Testis (tissue), 3 donors: ENCODE data around the gene ERP27. TPM values are rescaled to one million over a fixed set of nuclear protein-coding genes. Genes with fewer than 3 reads are reported as not detected.

Source experiments
- DNase-seq: peaks from one replicate; pipeline ENCODE4 v3.0.0-alpha.2; 2019
- H3K27ac ChIP-seq, 2 donors: fragments of 200-600 bp; sonication (generic); one replicate each; pipeline ENCODE4 v1.5.1; 2019
- H3K27me3 ChIP-seq: fragments of 200-600 bp; sonication (generic); one replicate; pipeline ENCODE4 v1.5.1; 2019
- H3K36me3 ChIP-seq: fragments of 200-600 bp; sonication (generic); one replicate; pipeline ENCODE4 v1.5.1; 2017; ENCODE audit warnings: low read depth; ENCODE audit errors: missing control alignments
- H3K4me1 ChIP-seq: fragments of 200-600 bp; sonication (generic); one replicate; pipeline ENCODE4 v1.5.1; 2019
- H3K4me3 ChIP-seq, 2 donors: fragments of 200-600 bp; sonication (generic); one replicate each; pipeline ENCODE4 v1.5.1; 2017 to 2019
- H3K9me3 ChIP-seq: fragments of 200-600 bp; sonication (generic); one replicate; pipeline ENCODE4 v1.5.1; 2017
- POLR2A ChIP-seq: fragments of 450-650 bp; IDR thresholded peaks from one replicate; pipeline ENCODE4 v1.6.1; 2017; ENCODE audit warnings: antibody characterized with exemption, mild to moderate bottlenecking, moderate library complexity
- WGBS, 2 donors: methylation state at CpG; one replicate each; pipeline ENCODE4 v1.1.5; 2018; 5-methylcytosine and 5-hydroxymethylcytosine counted together
- intact Hi-C: fragments of 100-400 bp; cut with DNase I; formaldehyde crosslinking; loops from one replicate; pipeline ENCODE4 v1.15.1; 2023; ENCODE audit warnings: low total_unique reads
- polyA plus RNA-seq: library from polyadenylated mRNA; stranded (reverse); fragments of 350-450 nt; fragmentation: Illumina TruSeq; extraction: RNeasy Lipid Tissue Mini Kit (QIAGEN cat#74804); gene quantifications from one replicate; pipeline ENCODE4 v1.2.3, GENCODE V29; 2014; ENCODE audit warnings: low read depth, low replicate concordance; ENCODE audit not compliant: insufficient read depth
- total RNA-seq, 2 donors: library from RNA; depleted of rRNA; stranded (reverse); fragments of >200 nt; gene quantifications; one replicate each; pipeline ENCODE4 v1.2.3, GENCODE V29; 2016
- TF ChIP-seq, protein P1 (sequence below), 3 experiments: fragments of 450-650 bp in 2 of 3; fragments of 200-600 bp in 1 of 3; sonication (generic) in 1 of 3; IDR thresholded peaks; one replicate each; pipeline ENCODE4 v1.5.1; 2016 to 2019; ENCODE audit warnings: antibody characterized with exemption in 3 of 3, mild to moderate bottlenecking in 2 of 3, moderate library complexity in 1 of 3

ERP27 gene
- total and polyA plus RNA-seq, 3 donors from 2014 or later, result 0.12 to 0.39 (median 0.34) TPM

DNA sequence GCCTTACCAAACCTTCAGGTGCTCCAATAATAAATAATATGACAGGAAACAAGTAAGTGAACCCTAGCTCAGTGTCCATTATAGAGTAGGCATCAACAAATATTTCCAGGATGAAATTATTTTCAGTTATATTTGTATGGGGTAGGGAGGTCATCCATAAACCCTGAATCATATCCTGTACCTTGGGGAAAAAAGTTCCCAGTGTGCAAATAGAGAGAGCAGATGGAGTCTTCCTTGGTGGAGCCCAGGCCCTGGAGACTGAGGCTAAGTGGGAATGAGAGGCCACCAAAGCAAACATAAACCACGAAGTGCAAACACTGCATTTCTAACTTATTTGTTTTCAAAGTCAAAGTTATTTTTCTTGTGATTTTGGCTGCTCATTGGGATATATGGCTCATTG, 8.5 kb upstream of the ERP27 start:
- intact Hi-C loops, result loop anchor here (10.0 kb wide), 1 partner anchor 52 kb away; no protein-coding TSS in a partner anchor
- Histone ChIP-seq H3K4me1 (peaks cover 26% of the 10 kb centered on the region), H3K9me3 (no peaks in the 10 kb centered on the region), H3K27me3 (no peaks in the 10 kb centered on the region), H3K4me3 (no peak overlapping the region), H3K27ac (peak overlapping the region in 1 of 2 donors; percentile 82), H3K36me3 (no peaks in the 10 kb centered on the region)
- TF ChIP-seq, protein P1, sequence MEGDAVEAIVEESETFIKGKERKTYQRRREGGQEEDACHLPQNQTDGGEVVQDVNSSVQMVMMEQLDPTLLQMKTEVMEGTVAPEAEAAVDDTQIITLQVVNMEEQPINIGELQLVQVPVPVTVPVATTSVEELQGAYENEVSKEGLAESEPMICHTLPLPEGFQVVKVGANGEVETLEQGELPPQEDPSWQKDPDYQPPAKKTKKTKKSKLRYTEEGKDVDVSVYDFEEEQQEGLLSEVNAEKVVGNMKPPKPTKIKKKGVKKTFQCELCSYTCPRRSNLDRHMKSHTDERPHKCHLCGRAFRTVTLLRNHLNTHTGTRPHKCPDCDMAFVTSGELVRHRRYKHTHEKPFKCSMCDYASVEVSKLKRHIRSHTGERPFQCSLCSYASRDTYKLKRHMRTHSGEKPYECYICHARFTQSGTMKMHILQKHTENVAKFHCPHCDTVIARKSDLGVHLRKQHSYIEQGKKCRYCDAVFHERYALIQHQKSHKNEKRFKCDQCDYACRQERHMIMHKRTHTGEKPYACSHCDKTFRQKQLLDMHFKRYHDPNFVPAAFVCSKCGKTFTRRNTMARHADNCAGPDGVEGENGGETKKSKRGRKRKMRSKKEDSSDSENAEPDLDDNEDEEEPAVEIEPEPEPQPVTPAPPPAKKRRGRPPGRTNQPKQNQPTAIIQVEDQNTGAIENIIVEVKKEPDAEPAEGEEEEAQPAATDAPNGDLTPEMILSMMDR (IDR thresholded peaks at IDR 0.05), result no peak
- no peak for TF ChIP-seq POLR2A
- no peak for DNase-seq
- WGBS, 2 donors, result 73 to 74% methylated on average over 1 of the region's 1 CpG

DNA sequence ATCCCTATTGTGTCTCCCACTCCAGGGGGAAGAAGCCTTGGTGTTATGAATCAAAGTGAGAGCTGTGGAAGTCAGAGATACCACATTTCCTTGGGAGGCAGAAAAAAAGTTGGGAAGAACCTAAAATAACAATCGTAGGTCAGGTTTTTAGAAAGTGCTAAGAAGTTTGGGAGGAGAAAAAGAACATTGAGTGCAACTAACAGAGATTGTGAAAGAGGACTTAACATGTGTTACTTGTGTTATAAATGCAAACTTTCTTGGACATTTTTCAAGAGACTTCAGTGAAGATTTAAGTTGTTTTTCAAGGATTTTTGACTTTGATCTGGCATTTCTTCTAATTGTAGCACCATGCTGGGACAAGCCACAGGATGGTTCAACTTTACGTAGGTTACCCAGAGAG, 7.8 kb upstream of the ERP27 start:
- Histone ChIP-seq H3K27ac (peak overlapping the region; percentile 25 to 62), H3K4me1 (peaks cover 26% of the 10 kb centered on the region), H3K36me3 (no peaks in the 10 kb centered on the region), H3K9me3 (no peaks in the 10 kb centered on the region), H3K4me3 (no peak overlapping the region), H3K27me3 (no peaks in the 10 kb centered on the region)
- intact Hi-C loops, result loop anchor here (10.0 kb wide), 1 partner anchor 51 kb away; no protein-coding TSS in a partner anchor
- DNase-seq, result no peak
- WGBS, 2 donors, result 52 to 54% methylated on average over 2 of the region's 2 CpGs
- TF ChIP-seq POLR2A, result no peak
- TF ChIP-seq, protein P1 (IDR thresholded peaks at IDR 0.05), result no peak

DNA sequence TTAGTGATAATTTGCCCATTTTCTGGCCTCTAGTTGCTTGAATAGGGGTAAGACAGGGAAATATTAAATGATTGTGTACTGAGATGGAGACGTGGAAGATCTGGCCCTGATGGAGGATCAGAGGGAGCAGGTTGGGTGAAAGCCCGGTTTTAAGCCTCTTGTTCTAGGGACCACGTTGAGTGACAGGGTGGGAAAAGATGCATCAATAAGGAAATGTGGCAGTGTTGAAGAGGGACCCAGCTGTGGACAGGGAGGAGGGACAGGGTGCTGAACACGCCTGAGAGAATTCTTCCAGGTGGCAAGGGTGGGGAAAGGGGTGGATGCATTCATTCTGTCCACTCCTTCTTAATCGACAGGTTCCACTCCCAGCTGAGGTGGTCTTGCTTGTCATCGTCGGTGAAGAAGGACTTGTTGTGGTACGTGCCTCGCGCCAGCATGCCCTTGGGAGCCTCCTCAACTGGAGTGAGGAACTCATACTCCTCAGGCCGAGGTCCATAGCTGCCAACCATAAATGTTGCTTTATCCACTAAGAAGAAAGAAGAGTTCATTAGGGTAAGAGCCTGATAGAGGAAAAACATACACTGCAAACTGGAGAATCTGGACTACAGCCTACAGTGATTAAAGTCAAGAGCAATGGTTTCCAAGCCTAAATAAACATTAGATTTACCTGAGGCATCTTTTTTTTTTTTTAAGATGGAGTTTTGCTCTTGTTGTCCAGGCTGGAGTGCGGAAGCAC, 4.0 kb upstream of the ERP27 start:
- intact Hi-C loops, result loop anchor here (10.0 kb wide), 1 partner anchor 48 kb away; no protein-coding TSS in a partner anchor
- TF ChIP-seq POLR2A, result no peak
- TF ChIP-seq, protein P1 (IDR thresholded peaks at IDR 0.05), result no peak
- 92 to 94% methylated on average over 11 to 12 of the region's 12 CpGs for WGBS, 2 donors
- H3K4me1 ChIP-seq, result peaks cover 11% of the 10 kb centered on the region
- no peaks in the 10 kb centered on the region for H3K36me3 ChIP-seq
- no peaks in the 10 kb centered on the region for H3K27me3 ChIP-seq
- no peak for DNase-seq
- no peak overlapping the region for H3K4me3 ChIP-seq
- no peak overlapping the region for H3K27ac ChIP-seq
- no peaks in the 10 kb centered on the region for H3K9me3 ChIP-seq

DNA sequence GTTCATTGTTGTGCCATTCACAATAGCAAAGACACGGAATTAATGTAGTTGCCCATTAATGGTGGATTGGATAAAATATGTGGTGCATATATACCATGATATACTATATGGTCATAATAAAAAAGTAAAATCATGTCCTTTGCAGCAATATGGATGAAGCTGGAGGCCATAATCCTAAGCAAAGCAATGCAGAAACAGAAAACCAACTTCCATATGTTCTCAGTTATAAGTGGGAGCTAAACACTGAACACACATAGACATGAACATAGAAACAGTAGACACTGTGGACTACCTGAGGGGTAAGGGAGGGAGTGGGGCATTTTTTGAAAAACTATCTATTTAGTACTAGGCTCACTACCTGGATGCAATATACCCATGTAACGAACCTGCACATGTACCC, 3.0 kb upstream of the ERP27 start:
- Histone ChIP-seq H3K4me3 (no peak overlapping the region), H3K27me3 (no peaks in the 10 kb centered on the region), H3K9me3 (no peaks in the 10 kb centered on the region), H3K36me3 (no peaks in the 10 kb centered on the region), H3K27ac (no peak overlapping the region), H3K4me1 (peaks cover 8% of the 10 kb centered on the region)
- intact Hi-C loops, result loop anchor here (10.0 kb wide), 1 partner anchor 47 kb away; no protein-coding TSS in a partner anchor
- no peak for DNase-seq
- TF ChIP-seq POLR2A, result no peak
- TF ChIP-seq, protein P1 (IDR thresholded peaks at IDR 0.05), result no peak
- WGBS, 2 donors, result 98% methylated on average over 2 of the region's 2 CpGs
